Right lobe of liver (tissue), 6 donors: Measurements from ENCODE around the gene REXO5. TPM values are rescaled to one million over a fixed set of nuclear protein-coding genes. Genes with fewer than 3 reads are reported as not detected.
A peak's percentile ranks its signal among the peaks of the same experiment; 100 is the strongest.

Experiments used
- ATAC-seq, 4 donors: fragments of 200-7000 bp; cut with Tn5 transposase; one replicate each; pipeline ENCODE4 v1.9.1; 2020; ENCODE audit warnings: mild to moderate bottlenecking in 4 of 4, moderate library complexity in 4 of 4
- DNase-seq, 3 donors: peaks; one replicate each; pipeline ENCODE4 v3.0.0-alpha.2; 2020
- H3K27ac ChIP-seq, 3 donors: fragments of 200-600 bp; one replicate each; pipeline ENCODE4 v1.8.0; 2022
- H3K27me3 ChIP-seq, 2 donors: fragments of 200-600 bp; one replicate each; pipeline ENCODE4 v1.8.0; 2022
- H3K36me3 ChIP-seq, 4 donors: fragments of 200-600 bp; sonication (generic) in 1 of 4; one replicate each; pipeline versions ENCODE4 v1.5.1 to v1.8.0; 2017 to 2022; ENCODE audit warnings: control low read depth in 1 of 4
- H3K4me1 ChIP-seq, 4 donors: fragments of 200-600 bp; sonication (generic) in 1 of 4; one replicate each; pipeline versions ENCODE4 v1.5.1 to v1.8.0; 2017 to 2022; ENCODE audit warnings: control low read depth in 1 of 4
- H3K4me3 ChIP-seq, 3 donors: fragments of 200-600 bp; one replicate each; pipeline ENCODE4 v1.8.0; 2022
- H3K9me3 ChIP-seq, 4 donors: fragments of 200-600 bp; sonication (generic) in 1 of 4; one replicate each; pipeline versions ENCODE4 v1.5.1 to v1.8.0; 2017 to 2022; ENCODE audit warnings: control low read depth in 1 of 4
- POLR2A ChIP-seq: fragments of 450-650 bp; IDR thresholded peaks from one replicate; pipeline ENCODE4 v1.6.1; 2017; ENCODE audit warnings: antibody characterized with exemption, mild to moderate bottlenecking
- WGBS: methylation state at CpG from one replicate; pipeline ENCODE4 v1.1.6; 2018; ENCODE audit warnings: low coverage, low lambda C conversion rate; ENCODE audit not compliant: insufficient coverage; ENCODE audit errors: missing lambda C conversion rate; 5-methylcytosine and 5-hydroxymethylcytosine counted together
- intact Hi-C, 2 donors: fragments of 100-400 bp; cut with DNase I; formaldehyde crosslinking; loops; one replicate each; pipeline versions ENCODE4 v1.11.2 to v1.14.1; 2022
- total RNA-seq, 6 experiments: library from RNA; depleted of rRNA in 2 of 6; stranded (reverse); fragments of >200 nt in 2 of 6; fragmentation: NEBNext Ultra II Directional in 3 of 6; extraction: Animal tissue kit (Norgen Biotek cat#: 25700) in 3 of 6; gene quantifications; one replicate each; pipeline versions ENCODE4 v1.1.0 to v1.2.4, GENCODE V29; 2016 to 2023
- TF ChIP-seq, protein P1 (sequence below), 4 donors: fragments of 200-600 bp in 3 of 4; fragments of 450-650 bp in 1 of 4; IDR thresholded peaks; one replicate each; pipeline versions ENCODE4 v1.5.1 to v1.8.0; 2016 to 2022; ENCODE audit warnings: antibody characterized with exemption in 4 of 4, mild to moderate bottlenecking in 2 of 4
- donor health status: DM: no; HTN: yes; CAD: no.
- donor health status: DM: no; HTN: no; CAD: no.
- donor health status: DM: no; HTN: no; CAD: no.
- donor health status: DM: no; HTN: yes; CAD: no.
- donor health status: DM: no; HTN: yes; CAD: no.

The REXO5 gene
- total RNA-seq, 6 experiments from 2014 or later, result 1.1 to 2.9 (median 2.4) TPM

DNA sequence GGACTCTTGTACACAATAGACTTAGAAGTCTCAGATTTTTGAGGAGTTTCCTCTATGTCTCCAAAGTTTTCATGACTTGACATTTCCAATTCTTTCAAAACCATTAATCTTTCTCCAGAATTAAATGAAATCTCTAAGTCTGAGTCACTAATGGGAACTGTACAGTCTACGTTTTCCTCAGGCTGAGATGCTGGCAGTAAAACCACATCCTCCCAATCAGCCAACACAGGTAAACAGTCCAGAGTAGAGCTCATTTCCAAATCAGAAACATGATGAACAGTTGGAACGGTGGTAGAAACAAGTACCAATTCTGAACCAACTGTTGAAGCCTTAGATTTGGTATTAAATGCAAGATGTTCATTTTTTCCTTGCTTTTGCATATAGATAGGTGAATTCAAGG is 8.0 kb upstream of the REXO5 start:
- Histone ChIP-seq H3K27ac (no peak overlapping the region), H3K4me1 (peaks cover 0 to 9% (median 3%) of the 10 kb centered on the region in 4 donors), H3K4me3 (no peak overlapping the region), H3K9me3 (no peaks in the 10 kb centered on the region), H3K27me3 (no peaks in the 10 kb centered on the region), H3K36me3 (peaks cover 0 to 39% (median 7%) of the 10 kb centered on the region in 4 donors)
- ATAC-seq, result no peak
- DNase-seq, result no peak
- 37% methylated on average over 2 of the region's 2 CpGs for WGBS
- TF ChIP-seq, protein P1, sequence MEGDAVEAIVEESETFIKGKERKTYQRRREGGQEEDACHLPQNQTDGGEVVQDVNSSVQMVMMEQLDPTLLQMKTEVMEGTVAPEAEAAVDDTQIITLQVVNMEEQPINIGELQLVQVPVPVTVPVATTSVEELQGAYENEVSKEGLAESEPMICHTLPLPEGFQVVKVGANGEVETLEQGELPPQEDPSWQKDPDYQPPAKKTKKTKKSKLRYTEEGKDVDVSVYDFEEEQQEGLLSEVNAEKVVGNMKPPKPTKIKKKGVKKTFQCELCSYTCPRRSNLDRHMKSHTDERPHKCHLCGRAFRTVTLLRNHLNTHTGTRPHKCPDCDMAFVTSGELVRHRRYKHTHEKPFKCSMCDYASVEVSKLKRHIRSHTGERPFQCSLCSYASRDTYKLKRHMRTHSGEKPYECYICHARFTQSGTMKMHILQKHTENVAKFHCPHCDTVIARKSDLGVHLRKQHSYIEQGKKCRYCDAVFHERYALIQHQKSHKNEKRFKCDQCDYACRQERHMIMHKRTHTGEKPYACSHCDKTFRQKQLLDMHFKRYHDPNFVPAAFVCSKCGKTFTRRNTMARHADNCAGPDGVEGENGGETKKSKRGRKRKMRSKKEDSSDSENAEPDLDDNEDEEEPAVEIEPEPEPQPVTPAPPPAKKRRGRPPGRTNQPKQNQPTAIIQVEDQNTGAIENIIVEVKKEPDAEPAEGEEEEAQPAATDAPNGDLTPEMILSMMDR (IDR thresholded peaks at IDR 0.05), result no peak
- no peak for TF ChIP-seq POLR2A
- intact Hi-C loops, result no loop called here

DNA sequence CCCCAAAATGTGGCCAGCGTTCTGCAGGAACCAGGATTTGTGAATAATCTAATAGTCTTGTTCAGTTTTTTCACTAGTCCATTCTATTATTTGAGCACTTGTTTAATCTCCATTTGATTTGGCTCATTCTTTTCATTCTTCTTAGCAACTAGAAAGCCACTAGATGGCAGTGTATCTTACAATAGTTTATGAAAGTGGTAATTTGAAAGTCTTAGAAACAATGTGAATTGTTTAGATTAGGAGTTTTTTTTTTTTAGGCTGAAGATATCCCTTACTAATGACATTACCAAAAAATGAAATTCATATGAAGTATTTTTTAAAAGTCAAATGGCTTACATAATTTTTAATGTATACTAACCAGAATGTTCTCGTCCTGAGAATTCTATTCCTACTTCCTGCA is 6.7 kb upstream of the REXO5 start:
- TF ChIP-seq, protein P1 (IDR thresholded peaks at IDR 0.05), result peak; percentile 46 to 65 (median 58)
- no peak for TF ChIP-seq POLR2A
- peak; percentile 35 to 53 (median 42) for ATAC-seq
- H3K4me3 ChIP-seq, result no peak overlapping the region
- no peak overlapping the region for H3K27ac ChIP-seq
- H3K36me3 ChIP-seq, result peaks cover 0 to 39% (median 7%) of the 10 kb centered on the region in 4 donors
- peaks cover 0 to 21% (median 9%) of the 10 kb centered on the region in 4 donors for H3K4me1 ChIP-seq
- no peaks in the 10 kb centered on the region for H3K27me3 ChIP-seq
- H3K9me3 ChIP-seq, result no peaks in the 10 kb centered on the region
- 44% methylated on average over 2 of the region's 2 CpGs for WGBS
- no peak for DNase-seq
- intact Hi-C loops, result no loop called here

DNA sequence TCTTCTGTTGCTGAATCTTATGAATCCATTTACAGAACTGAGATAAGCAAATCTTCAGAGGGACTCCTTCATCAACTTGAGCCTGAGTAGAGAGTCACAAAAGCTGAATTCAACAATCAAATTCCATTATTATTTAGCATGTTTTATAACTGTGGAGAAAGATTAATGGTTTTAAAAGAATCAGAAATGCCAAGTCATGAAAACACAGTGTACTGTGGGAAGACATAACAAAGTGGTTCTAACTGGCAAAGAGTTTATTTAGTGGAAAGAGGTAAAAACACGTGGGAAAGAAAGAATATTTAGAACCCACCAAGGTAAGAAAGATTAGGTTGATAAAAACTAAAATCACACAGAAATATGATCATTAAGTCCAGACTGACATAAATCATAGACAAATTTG is 5.0 kb upstream of the REXO5 start:
- ATAC-seq (no peak), DNase-seq (no peak)
- WGBS, result 31% methylated on average over 1 of the region's 1 CpG
- H3K9me3 ChIP-seq, result no peaks in the 10 kb centered on the region
- H3K36me3 ChIP-seq, result peaks cover 0 to 39% (median 7%) of the 10 kb centered on the region in 4 donors
- no peak overlapping the region for H3K4me3 ChIP-seq
- intact Hi-C loops, result no loop called here
- peaks cover 0 to 30% (median 12%) of the 10 kb centered on the region in 4 donors for H3K4me1 ChIP-seq
- H3K27me3 ChIP-seq, result no peaks in the 10 kb centered on the region
- no peak overlapping the region for H3K27ac ChIP-seq
- no peak for TF ChIP-seq POLR2A
- TF ChIP-seq, protein P1 (IDR thresholded peaks at IDR 0.05), result no peak

DNA sequence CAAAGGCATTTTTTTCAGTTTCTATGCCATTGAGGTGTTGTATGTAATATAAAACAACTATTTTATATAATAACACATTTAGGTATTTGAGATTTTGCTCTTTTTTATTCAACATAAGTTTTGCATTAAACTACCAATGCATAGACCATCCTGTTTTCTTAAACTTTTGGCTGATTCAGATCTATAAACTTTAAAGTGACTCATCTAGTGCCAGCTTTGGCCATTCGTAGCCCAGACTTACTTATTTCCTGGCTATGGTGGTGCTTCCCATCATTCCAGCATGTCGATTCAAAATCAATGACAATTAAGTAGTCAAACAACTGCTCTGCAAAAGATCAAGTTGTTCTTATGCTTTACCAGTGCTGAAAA is 3.2 kb upstream of the REXO5 start:
- intact Hi-C loops, result no loop called here
- no peak for DNase-seq
- no peak for TF ChIP-seq POLR2A
- TF ChIP-seq, protein P1 (IDR thresholded peaks at IDR 0.05), result no peak
- Histone ChIP-seq H3K36me3 (peaks cover 0 to 20% (median 2%) of the 10 kb centered on the region in 4 donors), H3K9me3 (no peaks in the 10 kb centered on the region), H3K4me3 (peak overlapping the region in 1 of 3 donors; percentile 14), H3K27me3 (no peaks in the 10 kb centered on the region), H3K4me1 (peaks cover 0 to 30% (median 12%) of the 10 kb centered on the region in 4 donors), H3K27ac (peak overlapping the region in 1 of 3 donors; percentile 53)
- 20% methylated on average over 2 of the region's 2 CpGs for WGBS
- no peak for ATAC-seq
